LNCaP clone FGC (cell line): ENCODE data around the gene DOCK3.
"Not testable (repeated sequence)": the region's sequence is repeated elsewhere in the genome, so short reads cannot be mapped to it uniquely, and the experiment has no call there.

Experiments
- DNase-seq: peaks from one replicate; pipeline ENCODE4 v3.0.0-alpha.2; 2011; ENCODE audit warnings: low read depth
- H3K4me3 ChIP-seq: 2 replicates; pipeline ENCODE4 v1.5.1; 2011; ENCODE audit warnings: mild to moderate bottlenecking, low read depth, low read length, control low read depth
- CTCF ChIP-seq: IDR thresholded peaks from 2 replicates; pipeline ENCODE4 v1.5.1; 2012; ENCODE audit warnings: mild to moderate bottlenecking; ENCODE audit not compliant: control insufficient read depth, insufficient read depth; ENCODE audit errors: extremely low read depth

Gene DOCK3

GRCh38 chr3:50662408-50662807 lies 12.3 kb upstream of the DOCK3 start:
- no peak for TF ChIP-seq CTCF
- no peak overlapping the region for H3K4me3 ChIP-seq
- DNase-seq: no peak

GRCh38 chr3:50665081-50665840 lies 9.5 kb upstream of the DOCK3 start:
- no peak overlapping the region for H3K4me3 ChIP-seq
- no peak for TF ChIP-seq CTCF
- no peak for DNase-seq

- DNase-seq, H3K4me3 ChIP-seq: not testable (repeated sequence)
Observed at GRCh38 chr3:50665841-50666115, 8.9 kb upstream of the DOCK3 start.

GRCh38 chr3:50666837-50667236 lies 7.9 kb upstream of the DOCK3 start:
- no peak overlapping the region for H3K4me3 ChIP-seq
- no peak for DNase-seq
- no peak for TF ChIP-seq CTCF

- TF ChIP-seq CTCF: no peak
- no peak overlapping the region for H3K4me3 ChIP-seq
- peak; percentile 89 for DNase-seq
Observed at GRCh38 chr3:50671331-50671730, 3.4 kb upstream of the DOCK3 start.

GRCh38 chr3:50672656-50673055 lies 2.1 kb upstream of the DOCK3 start:
- no peak for DNase-seq
- TF ChIP-seq CTCF: no peak

GRCh38 chr3:50673931-50674330 lies 796 bp upstream of the DOCK3 start:
- H3K4me3 ChIP-seq: no peak overlapping the region
- TF ChIP-seq CTCF: no peak
- no peak for DNase-seq

More at GRCh38 chr3:50672656-50673055, 2.1 kb upstream of the DOCK3 start:
- H3K4me3 ChIP-seq: no peak overlapping the region
